Measurements from ENCODE around the gene FBP2. TPM values are rescaled to one million over a fixed set of nuclear protein-coding genes. Genes with fewer than 3 reads are reported as not detected.
"Not testable (repeated sequence)": the region's sequence is repeated elsewhere in the genome, so short reads cannot be mapped to it uniquely, and the experiment has no call there.

Gene FBP2
- total RNA-seq, 2 donors from 2014 or later = 2.0 TPM; not detected in 1

- no peaks in the 10 kb centered on the region for H3K36me3 ChIP-seq
These were observed 9.9 kb upstream of the FBP2 start for GRCh38 chr9:94603259-94604160.

GRCh38 chr9:94602666-94603065 is 9.0 kb upstream of the FBP2 start:
- WGBS = 83% methylated on average over 6 of the region's 6 CpGs
- intact Hi-C loops (cut with DNase I) = no loop called here

More at GRCh38 chr9:94603259-94604160, 9.9 kb upstream of the FBP2 start:
- 15% methylated on average over 21 of the region's 21 CpGs for WGBS
- Histone ChIP-seq H3K4me1 (replicated peaks) (no peaks in the 10 kb centered on the region), H3K27me3 (replicated peaks; ENCODE audit: insufficient read depth) (no peaks in the 10 kb centered on the region), H3K27ac (no peak overlapping the region), H3K4me3 (no peak overlapping the region), H3K9me3 (no peaks in the 10 kb centered on the region)
- DNase-seq (ENCODE audit: low spot score) = peak; percentile 42
- intact Hi-C loops (cut with DNase I) = no loop called here
- TF ChIP-seq POLR2AphosphoS5 (IDR thresholded peaks at IDR 0.05) (no peak), POLR2A (IDR thresholded peaks at IDR 0.05) (no peak)
- TF ChIP-seq, protein P1, sequence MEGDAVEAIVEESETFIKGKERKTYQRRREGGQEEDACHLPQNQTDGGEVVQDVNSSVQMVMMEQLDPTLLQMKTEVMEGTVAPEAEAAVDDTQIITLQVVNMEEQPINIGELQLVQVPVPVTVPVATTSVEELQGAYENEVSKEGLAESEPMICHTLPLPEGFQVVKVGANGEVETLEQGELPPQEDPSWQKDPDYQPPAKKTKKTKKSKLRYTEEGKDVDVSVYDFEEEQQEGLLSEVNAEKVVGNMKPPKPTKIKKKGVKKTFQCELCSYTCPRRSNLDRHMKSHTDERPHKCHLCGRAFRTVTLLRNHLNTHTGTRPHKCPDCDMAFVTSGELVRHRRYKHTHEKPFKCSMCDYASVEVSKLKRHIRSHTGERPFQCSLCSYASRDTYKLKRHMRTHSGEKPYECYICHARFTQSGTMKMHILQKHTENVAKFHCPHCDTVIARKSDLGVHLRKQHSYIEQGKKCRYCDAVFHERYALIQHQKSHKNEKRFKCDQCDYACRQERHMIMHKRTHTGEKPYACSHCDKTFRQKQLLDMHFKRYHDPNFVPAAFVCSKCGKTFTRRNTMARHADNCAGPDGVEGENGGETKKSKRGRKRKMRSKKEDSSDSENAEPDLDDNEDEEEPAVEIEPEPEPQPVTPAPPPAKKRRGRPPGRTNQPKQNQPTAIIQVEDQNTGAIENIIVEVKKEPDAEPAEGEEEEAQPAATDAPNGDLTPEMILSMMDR (IDR thresholded peaks at IDR 0.05) = peak in 3 of 4 experiments; percentile 39 to 64 (median 44)

DNA sequence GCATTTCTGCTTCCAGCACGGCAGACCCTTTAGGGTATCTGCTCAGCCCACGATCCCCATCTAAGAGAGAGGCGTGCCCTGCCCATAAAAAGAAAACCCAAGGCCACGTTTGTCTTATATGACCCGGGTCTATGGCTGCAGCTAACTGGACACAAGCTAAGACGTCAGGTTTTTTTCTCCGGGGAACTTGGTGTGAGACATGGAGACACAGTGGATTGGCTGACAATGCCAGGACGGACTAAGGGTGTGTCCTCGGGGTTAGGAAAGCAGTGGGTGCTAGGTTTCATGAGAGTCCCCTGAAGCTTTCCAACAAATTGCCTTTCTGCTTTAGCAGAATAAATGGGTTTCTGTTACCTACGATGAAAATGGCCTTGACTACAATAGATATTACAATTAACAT is 7.1 kb upstream of the FBP2 start:
- Histone ChIP-seq H3K27ac (no peak overlapping the region), H3K4me3 (no peak overlapping the region), H3K4me1 (replicated peaks) (no peaks in the 10 kb centered on the region), H3K9me3 (no peaks in the 10 kb centered on the region), H3K27me3 (replicated peaks; ENCODE audit: insufficient read depth) (no peaks in the 10 kb centered on the region), H3K36me3 (no peaks in the 10 kb centered on the region)
- 74% methylated on average over 10 of the region's 10 CpGs for WGBS
- TF ChIP-seq POLR2A (IDR thresholded peaks at IDR 0.05) (no peak), POLR2AphosphoS5 (IDR thresholded peaks at IDR 0.05) (no peak)
- TF ChIP-seq, protein P1 (IDR thresholded peaks at IDR 0.05) = no peak
- intact Hi-C loops (cut with DNase I) = no loop called here
- DNase-seq (ENCODE audit: low spot score) = no peak

More at GRCh38 chr9:94602666-94603065, 9.0 kb upstream of the FBP2 start:
- DNase-seq (ENCODE audit: low spot score) = no peak
- no peaks in the 10 kb centered on the region for H3K27me3 ChIP-seq (replicated peaks; ENCODE audit: insufficient read depth)
- TF ChIP-seq, protein P1 (IDR thresholded peaks at IDR 0.05) = no peak
- TF ChIP-seq POLR2A (IDR thresholded peaks at IDR 0.05) (no peak), POLR2AphosphoS5 (IDR thresholded peaks at IDR 0.05) (no peak)
- H3K4me3 ChIP-seq = no peak overlapping the region
- no peaks in the 10 kb centered on the region for H3K36me3 ChIP-seq
- no peaks in the 10 kb centered on the region for H3K4me1 ChIP-seq (replicated peaks)
- no peaks in the 10 kb centered on the region for H3K9me3 ChIP-seq
- no peak overlapping the region for H3K27ac ChIP-seq

DNA sequence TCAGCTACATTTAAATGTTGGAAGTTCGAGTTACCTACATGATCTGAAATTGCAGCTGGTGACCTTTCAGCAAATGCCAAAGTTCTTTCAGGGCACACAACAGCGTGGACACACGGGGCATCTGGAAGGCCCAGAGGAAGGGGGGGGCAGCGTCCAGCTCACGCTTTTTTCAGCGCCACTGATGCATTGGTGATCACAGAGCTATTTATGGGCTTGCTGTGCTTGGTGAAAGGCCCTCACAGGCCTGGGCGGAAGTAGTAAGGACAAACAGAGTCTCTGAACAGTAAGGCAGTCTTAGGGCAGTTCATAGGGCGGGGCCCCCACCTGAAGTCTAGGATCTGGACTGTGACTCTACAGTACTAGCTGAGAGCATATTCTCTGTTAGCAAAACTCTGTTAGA is 6.6 kb upstream of the FBP2 start:
- Histone ChIP-seq H3K4me1 (replicated peaks) (no peaks in the 10 kb centered on the region), H3K27ac (no peak overlapping the region), H3K9me3 (no peaks in the 10 kb centered on the region), H3K36me3 (no peaks in the 10 kb centered on the region), H3K4me3 (no peak overlapping the region), H3K27me3 (replicated peaks; ENCODE audit: insufficient read depth) (no peaks in the 10 kb centered on the region)
- WGBS = 96% methylated on average over 8 of the region's 8 CpGs
- DNase-seq (ENCODE audit: low spot score) = no peak
- intact Hi-C loops (cut with DNase I) = no loop called here
- no peak for TF ChIP-seq POLR2AphosphoS5 (IDR thresholded peaks at IDR 0.05)
- TF ChIP-seq, protein P1 (IDR thresholded peaks at IDR 0.05) = no peak
- no peak for TF ChIP-seq POLR2A (IDR thresholded peaks at IDR 0.05)

GRCh38 chr9:94599102-94599501 is 5.5 kb upstream of the FBP2 start:
- no peaks in the 10 kb centered on the region for H3K27me3 ChIP-seq (replicated peaks; ENCODE audit: insufficient read depth)
- no peaks in the 10 kb centered on the region for H3K36me3 ChIP-seq
- WGBS = 77% methylated on average over 7 of the region's 7 CpGs
- no peaks in the 10 kb centered on the region for H3K9me3 ChIP-seq
- H3K4me3 ChIP-seq = no peak overlapping the region
- no peak overlapping the region for H3K27ac ChIP-seq
- intact Hi-C loops (cut with DNase I) = no loop called here
- DNase-seq (ENCODE audit: low spot score) = no peak
- H3K4me1 ChIP-seq (replicated peaks) = no peaks in the 10 kb centered on the region
- TF ChIP-seq POLR2A (IDR thresholded peaks at IDR 0.05) (no peak), POLR2AphosphoS5 (IDR thresholded peaks at IDR 0.05) (no peak)
- TF ChIP-seq, protein P1 (IDR thresholded peaks at IDR 0.05) = no peak

- 70% methylated on average over 7 of the region's 7 CpGs for WGBS
- H3K27ac ChIP-seq; DNase-seq (ENCODE audit: low spot score); H3K4me1 ChIP-seq (replicated peaks); H3K9me3 ChIP-seq; intact Hi-C loops (cut with DNase I); H3K4me3 ChIP-seq; H3K27me3 ChIP-seq (replicated peaks; ENCODE audit: insufficient read depth); H3K36me3 ChIP-seq: not testable (repeated sequence)
These were observed 941 bp downstream of the FBP2 start for GRCh38 chr9:94592683-94593082.
